K562 (cell line): Measurements from ENCODE around the gene STK31.

Experiments
- CREB5 ChIP-seq: fragments of 250-450 bp; sonication (Bioruptor Pico); IDR thresholded peaks from 2 replicates; pipeline ENCODE4 v1.5.0; 2020; ENCODE audit warnings: mild to moderate bottlenecking
- CTCF ChIP-seq, 3 experiments: IDR thresholded peaks in 2 of 3; conservative IDR thresholded peaks in 1 of 3; 2 replicates each; pipeline ENCODE4 v1.5.1; 2011 to 2012; ENCODE audit warnings: low read length in 3 of 3, mild to moderate bottlenecking in 3 of 3, control low read depth in 2 of 3, improper control_type of control experiment in 1 of 3, inconsistent platforms in 1 of 3, low read depth in 1 of 3, mixed read lengths in 1 of 3, moderate library complexity in 1 of 3; ENCODE audit not compliant: insufficient read depth in 2 of 3
- FOXM1 ChIP-seq, 2 experiments: fragments of 450-650 bp in 1 of 2; sonication (generic) in 1 of 2; formaldehyde crosslinking in 1 of 2; IDR thresholded peaks; 2 replicates each; pipeline versions ENCODE4 v1.6.1 to v1.9.0; 2017 to 2022; ENCODE audit warnings: low read depth in 2 of 2, mild to moderate bottlenecking in 2 of 2, missing genetic modification reagents in 1 of 2, moderate library complexity in 1 of 2
- TAF1 ChIP-seq: IDR thresholded peaks from 2 replicates; pipeline ENCODE4 v1.6.1; 2011; ENCODE audit warnings: mild to moderate bottlenecking, low read length, moderate library complexity; ENCODE audit not compliant: insufficient read depth, control insufficient read depth, severe bottlenecking; ENCODE audit errors: extremely low read depth

- TF ChIP-seq TAF1 (no peak), CTCF (IDR thresholded peaks at IDR 0.05 in 2 of 3, conservative IDR thresholded peaks at IDR 0.05 in 1 of 3; ENCODE audit: insufficient read depth in 2 of 3, low read depth in 1 of 3, low read length in 3 of 3) (no peak), FOXM1 (IDR thresholded peaks at IDR 0.05; ENCODE audit: low read depth) (peak; percentile 15; the same call in 1 of the 2 replicates), FOXM1 (CRISPR knock-in tag; IDR thresholded peaks at IDR 0.05; ENCODE audit: low read depth) (no peak), CREB5 (CRISPR knock-in tag) (no peak)
Measured at GRCh38 chr7:23804707-23805106, 94.7 kb downstream of the STK31 start.
